Mesodermal cell (in vitro differentiated cells): ENCODE data around the gene SHB.

Source experiments
- H3K27ac ChIP-seq: 2 replicates; pipeline ENCODE4 v1.7.0; 2013; ENCODE audit warnings: mild to moderate bottlenecking, low read depth, low read length, moderate library complexity; ENCODE audit not compliant: severe bottlenecking
- H3K36me3 ChIP-seq: 2 replicates; pipeline ENCODE4 v1.7.1; 2013; ENCODE audit warnings: mild to moderate bottlenecking, low read length, moderate library complexity; ENCODE audit not compliant: control insufficient read depth, insufficient read depth
- H3K4me1 ChIP-seq: one replicate; pipeline ENCODE4 v1.7.1; 2013; ENCODE audit warnings: mild to moderate bottlenecking, low read length; ENCODE audit not compliant: insufficient read depth, control insufficient read depth, poor library complexity, severe bottlenecking
- H3K4me3 ChIP-seq: 2 replicates; pipeline ENCODE4 v1.7.0; 2013; ENCODE audit warnings: low read length, control low read depth, mild to moderate bottlenecking; ENCODE audit not compliant: insufficient read depth, poor library complexity, severe bottlenecking; ENCODE audit errors: extremely low read depth
- H3K9me3 ChIP-seq: 2 replicates; pipeline ENCODE4 v1.7.1; 2013; ENCODE audit warnings: mild to moderate bottlenecking, low read length, moderate library complexity; ENCODE audit not compliant: control insufficient read depth
- WGBS, 2 experiments: methylation state at CpG; one replicate each; pipeline ENCODE4 v1.1.5; 2013; ENCODE audit warnings: missing lambda C conversion rate in 2 of 2; ENCODE audit not compliant: insufficient coverage in 2 of 2; 5-methylcytosine and 5-hydroxymethylcytosine counted together

The SHB gene

DNA sequence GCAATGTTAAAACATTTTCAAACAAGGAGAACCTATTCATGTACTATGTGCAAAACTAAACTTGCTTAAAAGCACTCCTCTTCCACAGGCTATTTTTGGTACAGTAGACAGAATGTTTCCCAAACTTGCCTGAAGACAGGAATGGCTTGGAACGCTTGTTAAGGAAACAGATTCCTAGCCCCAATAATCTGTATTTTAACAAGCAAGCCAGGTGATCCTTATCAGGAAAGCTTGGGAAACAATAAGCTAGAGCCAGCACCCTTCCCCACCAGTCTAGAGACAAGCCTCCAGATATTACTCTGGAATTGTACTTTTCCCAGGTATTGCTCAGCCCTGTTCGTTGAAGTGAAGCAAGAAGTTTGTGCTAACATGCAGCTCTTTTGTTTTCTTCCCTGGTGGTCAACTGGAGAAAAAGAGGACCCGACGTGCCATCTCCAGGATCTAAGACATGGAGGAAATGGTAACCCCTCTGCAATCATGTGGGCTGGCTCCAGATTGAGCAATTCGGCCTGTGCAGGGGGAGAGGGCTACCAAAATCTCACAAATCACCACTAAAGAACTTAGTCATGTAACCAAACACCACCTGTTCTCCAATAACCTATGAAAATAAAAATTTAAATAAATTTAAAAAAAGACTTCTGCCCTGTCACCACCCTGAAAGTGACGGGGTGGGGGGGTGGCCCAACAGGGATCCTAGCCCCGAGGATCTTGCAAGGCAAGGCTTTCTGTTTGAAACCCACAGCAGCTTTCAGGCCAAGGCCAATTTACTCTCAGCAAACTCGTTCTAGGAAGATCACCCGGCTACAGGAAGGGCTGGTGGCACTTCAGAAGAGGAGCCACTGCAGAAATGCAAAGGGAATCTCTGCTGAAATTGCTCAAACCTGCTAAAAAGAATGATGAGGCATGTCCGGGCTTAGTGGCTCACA, 48.6 kb downstream of the SHB start:
- 77 to 88% methylated on average over 7 to 8 of the region's 10 CpGs for WGBS, 2 experiments
- Histone ChIP-seq H3K9me3 (no peaks in the 10 kb centered on the region), H3K27ac (peak overlapping the region; percentile 45), H3K4me3 (no peak overlapping the region), H3K4me1 (peaks cover 79% of the 10 kb centered on the region), H3K36me3 (peaks cover 20% of the 10 kb centered on the region)

DNA sequence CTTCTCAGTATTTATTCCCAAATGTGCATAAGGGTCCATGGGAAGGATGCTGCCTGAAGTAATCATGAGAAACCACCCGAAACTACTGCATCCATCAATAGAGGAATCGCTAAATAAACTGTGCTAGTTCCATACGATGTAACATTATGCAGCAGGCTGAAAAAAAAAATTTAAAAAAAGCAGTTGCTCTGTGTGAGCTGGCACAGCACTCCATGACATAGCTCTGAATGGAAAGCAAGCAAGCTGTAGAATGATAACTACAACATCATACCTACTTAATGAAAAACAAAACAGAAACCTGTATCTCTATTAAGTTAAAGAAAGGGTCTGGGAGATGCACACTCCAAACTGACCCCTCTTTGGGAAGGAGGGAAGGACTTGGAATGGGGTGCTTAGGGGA, 49.3 kb downstream of the SHB start:
- peaks cover 79% of the 10 kb centered on the region for H3K4me1 ChIP-seq
- H3K36me3 ChIP-seq: peaks cover 27% of the 10 kb centered on the region
- no peaks in the 10 kb centered on the region for H3K9me3 ChIP-seq
- peak overlapping the region; percentile 97 for H3K27ac ChIP-seq
- H3K4me3 ChIP-seq: no peak overlapping the region
- WGBS, 2 experiments: 92 to 96% methylated on average over 3 of the region's 3 CpGs

DNA sequence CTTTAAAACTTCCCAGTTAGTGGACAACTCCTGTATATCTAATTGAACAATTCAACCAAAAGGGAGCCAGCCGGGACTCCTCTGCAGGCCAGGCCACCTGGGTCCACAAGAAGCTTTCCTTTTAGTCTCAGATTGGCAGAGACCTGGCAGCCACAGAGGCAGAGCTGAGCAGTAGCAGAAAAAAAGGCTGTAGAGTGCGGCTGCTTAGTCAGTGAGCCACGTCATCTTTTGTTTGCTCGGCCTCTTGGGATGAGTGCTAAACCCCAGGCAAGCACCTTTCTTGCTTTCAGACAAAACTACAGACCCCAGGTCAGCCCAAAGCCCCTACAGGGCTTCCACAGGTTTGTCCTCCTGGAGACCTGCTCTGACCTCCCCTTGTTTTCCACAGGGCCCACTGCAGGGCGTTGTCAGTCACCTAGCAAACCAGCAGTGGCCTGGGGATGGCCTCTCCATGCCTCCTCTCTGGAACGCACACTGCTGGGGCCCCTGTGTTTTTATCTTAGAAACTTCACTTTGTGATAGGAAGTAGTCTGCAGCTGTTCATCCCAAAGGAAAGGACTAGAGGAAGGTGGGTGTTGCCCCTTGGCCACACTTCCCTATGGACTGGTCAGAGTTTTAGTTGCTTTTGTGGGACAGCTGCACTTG, 49.9 kb downstream of the SHB start:
- peaks cover 33% of the 10 kb centered on the region for H3K36me3 ChIP-seq
- H3K27ac ChIP-seq: peak overlapping the region; percentile 97
- H3K9me3 ChIP-seq: no peaks in the 10 kb centered on the region
- WGBS, 2 experiments: 56 to 73% methylated on average over 3 to 5 of the region's 6 CpGs
- H3K4me3 ChIP-seq: no peak overlapping the region
- H3K4me1 ChIP-seq: peaks cover 73% of the 10 kb centered on the region

DNA sequence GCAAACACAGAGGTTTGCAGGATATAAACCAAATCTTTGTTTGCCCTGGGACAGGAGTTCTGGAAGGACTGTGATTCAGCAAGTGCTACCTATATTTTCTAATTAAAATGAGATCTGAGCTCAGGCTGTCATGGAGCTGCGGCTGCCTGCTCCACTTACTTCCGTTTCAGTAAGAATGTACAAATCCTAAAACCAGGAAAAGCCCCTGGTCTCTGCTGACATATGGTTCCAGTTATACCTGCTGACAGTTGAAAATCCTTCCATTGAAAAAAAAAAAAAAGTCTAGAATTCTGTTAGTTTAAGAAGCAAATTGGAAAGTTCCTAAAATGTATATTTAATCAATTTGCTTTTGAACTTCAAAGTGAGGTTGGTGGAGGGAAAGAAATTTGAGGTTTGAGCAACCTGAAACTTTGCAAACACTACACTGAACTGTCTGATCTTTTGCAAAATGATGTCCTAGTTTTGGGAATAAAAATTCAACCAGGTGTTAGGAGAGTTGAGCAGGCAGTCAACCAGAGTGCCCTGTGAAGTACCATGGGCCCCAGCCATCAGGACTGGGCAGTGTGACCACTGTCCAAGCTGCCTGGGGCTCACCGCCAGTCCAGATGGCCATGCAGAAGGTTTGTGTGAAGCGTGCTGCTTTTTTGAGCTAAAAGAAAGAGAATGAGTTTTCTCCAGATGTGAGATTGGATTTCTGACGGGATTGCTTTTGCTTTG, 50.6 kb downstream of the SHB start:
- Histone ChIP-seq H3K36me3 (peaks cover 37% of the 10 kb centered on the region), H3K4me3 (no peak overlapping the region), H3K9me3 (no peaks in the 10 kb centered on the region), H3K27ac (peak overlapping the region; percentile 97), H3K4me1 (peaks cover 66% of the 10 kb centered on the region)
- 85 to 100% methylated on average over 2 to 5 of the region's 5 CpGs for WGBS, 2 experiments

DNA sequence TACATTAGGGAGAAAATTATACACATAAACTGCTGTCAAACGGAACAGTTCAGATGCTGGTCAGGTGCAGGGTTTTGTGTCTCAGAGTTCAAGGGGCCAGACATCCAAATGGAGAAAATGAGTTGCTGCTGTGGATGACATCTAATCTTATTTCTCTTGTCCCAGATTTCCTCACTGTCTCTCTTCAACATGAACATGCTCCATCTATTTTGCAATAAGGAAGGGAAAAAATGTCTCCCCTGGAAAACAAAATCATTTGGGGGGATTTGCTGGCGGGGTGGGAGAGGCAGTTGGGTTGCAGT, 51.2 kb downstream of the SHB start:
- Histone ChIP-seq H3K4me3 (no peak overlapping the region), H3K36me3 (peaks cover 40% of the 10 kb centered on the region), H3K27ac (peak overlapping the region; percentile 97), H3K4me1 (peaks cover 66% of the 10 kb centered on the region), H3K9me3 (no peaks in the 10 kb centered on the region)
- 70 to 100% methylated on average over 1 to 2 of the region's 2 CpGs for WGBS, 2 experiments

DNA sequence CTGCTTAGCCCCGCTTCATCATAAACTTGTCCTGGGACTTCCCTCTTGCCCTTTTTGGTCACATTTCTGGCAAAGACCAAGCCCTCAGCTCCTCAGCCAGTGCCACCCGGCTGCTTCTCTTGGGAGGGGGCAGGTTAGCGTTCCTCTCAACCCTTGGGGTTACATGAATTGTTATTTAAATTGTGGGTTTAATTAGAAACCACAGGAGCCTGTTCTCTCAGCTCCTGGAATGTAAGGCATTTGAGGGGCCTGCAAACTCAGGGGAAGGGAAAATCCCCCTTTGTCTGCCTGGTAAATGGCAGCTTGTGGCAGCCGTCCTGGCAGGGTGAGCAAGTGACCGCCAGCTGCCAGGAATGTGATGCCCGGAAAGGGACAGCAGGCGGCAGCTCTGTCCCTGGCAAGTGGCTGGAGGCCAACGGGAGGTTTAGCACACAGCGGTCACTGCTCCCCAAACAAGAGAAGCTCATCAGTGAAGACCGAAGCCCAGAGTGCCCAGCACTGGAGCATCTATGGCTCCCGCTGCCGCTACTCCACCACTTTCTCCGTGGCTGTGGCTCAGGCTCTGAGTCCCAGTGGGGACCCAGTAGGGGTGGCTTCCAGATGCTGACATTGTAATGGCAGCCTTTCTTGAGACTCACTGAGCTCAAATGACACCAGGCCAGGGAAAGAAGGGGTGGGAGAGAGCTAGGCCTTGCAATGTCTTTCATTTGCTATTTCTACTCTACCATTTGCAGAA, 51.7 kb downstream of the SHB start:
- Histone ChIP-seq H3K4me3 (no peak overlapping the region), H3K4me1 (peaks cover 66% of the 10 kb centered on the region)
- WGBS, 2 experiments: 13 to 25% methylated on average over 11 to 13 of the region's 13 CpGs

DNA sequence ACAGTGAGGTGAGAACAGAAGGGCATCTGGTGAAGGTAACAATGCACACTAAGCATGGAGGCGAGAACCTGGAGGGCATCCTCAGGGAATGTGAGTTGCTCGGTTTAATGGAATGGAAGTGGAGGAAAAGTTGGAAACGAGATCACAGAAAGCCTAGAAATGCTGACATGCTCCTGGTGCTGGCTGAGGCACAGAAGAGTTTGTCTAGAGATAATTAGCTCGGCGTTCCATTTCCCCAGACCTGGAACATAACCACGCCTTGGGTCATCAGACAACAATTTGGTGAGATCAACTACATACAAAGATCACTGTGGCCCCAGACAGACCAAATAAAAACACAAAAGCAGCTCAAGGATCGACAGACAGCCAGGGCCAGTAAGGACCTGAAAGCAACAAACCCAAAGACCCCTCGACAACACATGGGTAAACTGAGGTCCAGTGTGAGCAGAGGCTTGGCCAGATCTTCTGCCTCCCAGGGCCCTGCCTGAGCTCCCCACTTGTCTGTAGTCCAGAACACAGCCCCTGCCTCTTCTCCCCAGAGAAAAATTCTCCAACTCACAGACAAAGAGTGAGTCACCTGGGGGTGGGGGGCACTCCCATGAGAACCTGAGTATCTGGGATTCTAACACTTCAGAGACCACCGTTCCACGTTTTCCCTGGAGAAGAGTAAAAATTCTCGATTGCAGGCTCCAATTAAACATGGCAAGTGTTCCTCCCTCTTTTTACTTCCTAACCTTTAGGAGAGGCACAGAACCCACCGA, 52.5 kb downstream of the SHB start:
- Histone ChIP-seq H3K36me3 (peaks cover 42% of the 10 kb centered on the region), H3K9me3 (no peaks in the 10 kb centered on the region), H3K27ac (peak overlapping the region; percentile 97), H3K4me3 (no peak overlapping the region), H3K4me1 (peaks cover 69% of the 10 kb centered on the region)
- WGBS, 2 experiments: 56 to 68% methylated on average over 7 to 10 of the region's 12 CpGs

More for the DNA sequence above, 51.7 kb downstream of the SHB start:
- H3K27ac ChIP-seq: peak overlapping the region; percentile 97
- H3K36me3 ChIP-seq: peaks cover 42% of the 10 kb centered on the region
- H3K9me3 ChIP-seq: no peaks in the 10 kb centered on the region

DNA sequence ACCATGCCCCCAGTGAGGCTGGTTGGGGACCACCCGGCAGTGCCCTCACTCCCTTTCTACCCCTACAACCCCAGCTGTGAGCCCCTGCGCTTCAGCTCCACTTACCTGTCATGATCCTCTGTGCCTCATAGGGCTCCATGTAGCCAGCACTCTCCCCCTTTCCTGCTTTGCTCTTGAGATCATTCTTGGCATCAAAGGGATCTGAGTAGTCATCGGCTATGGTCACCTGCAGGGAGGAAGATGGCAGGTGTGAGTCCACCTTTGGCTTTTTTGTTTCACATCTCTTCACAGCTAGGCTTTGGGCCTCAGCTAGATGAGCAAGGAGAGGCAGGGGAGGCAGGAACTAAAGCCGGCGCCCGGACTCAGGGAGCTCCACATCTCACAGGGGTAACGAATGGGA, 53.1 kb downstream of the SHB start:
- H3K27ac ChIP-seq: peak overlapping the region; percentile 97
- H3K4me3 ChIP-seq: no peak overlapping the region
- H3K9me3 ChIP-seq: no peaks in the 10 kb centered on the region
- WGBS, 2 experiments: 97 to 100% methylated on average over 3 of the region's 7 CpGs
- H3K36me3 ChIP-seq: peaks cover 45% of the 10 kb centered on the region
- peaks cover 65% of the 10 kb centered on the region for H3K4me1 ChIP-seq

DNA sequence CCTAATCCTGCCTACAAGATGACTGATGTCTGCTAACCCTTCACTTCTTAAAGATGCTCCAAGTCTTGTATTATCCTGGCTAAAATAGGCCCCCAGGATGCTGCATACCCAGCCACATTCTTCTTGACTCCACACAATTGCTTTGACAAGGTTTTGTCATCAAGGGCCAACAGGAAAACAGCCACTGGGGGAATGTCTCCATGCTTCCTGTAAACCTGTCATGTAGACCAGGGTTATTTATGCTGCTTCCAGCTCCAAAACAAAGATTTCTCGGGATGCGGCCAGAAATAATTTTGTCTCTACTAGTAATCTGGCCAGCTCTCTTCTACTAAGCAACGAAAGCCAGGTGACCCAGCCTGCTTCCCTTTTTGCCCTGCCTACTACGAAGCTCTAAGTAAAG, 53.8 kb downstream of the SHB start:
- no peak overlapping the region for H3K4me3 ChIP-seq
- no peaks in the 10 kb centered on the region for H3K9me3 ChIP-seq
- H3K4me1 ChIP-seq: peaks cover 59% of the 10 kb centered on the region
- H3K36me3 ChIP-seq: peaks cover 47% of the 10 kb centered on the region
- WGBS, 2 experiments: 67 to 69% methylated on average over 4 of the region's 4 CpGs
- no peak overlapping the region for H3K27ac ChIP-seq
